Loucy (cell line): Measurements from ENCODE around the gene GNAT2.

Experiments
- CTCF ChIP-seq: fragments of 200-600 bp; sonication (generic); conservative IDR thresholded peaks from 2 replicates; pipeline ENCODE4 v1.5.1; 2014; ENCODE audit warnings: mild to moderate bottlenecking, antibody characterized with exemption, low read length
- EZH2phosphoT487 ChIP-seq: fragments of 200-600 bp; IDR thresholded peaks from 2 replicates; pipeline ENCODE4 v1.6.1; 2018; ENCODE audit warnings: antibody characterized with exemption, mild to moderate bottlenecking, moderate library complexity, borderline replicate concordance

- TF ChIP-seq CTCF (no peak), EZH2phosphoT487 (no peak)
These were observed 39.7 kb upstream of the GNAT2 start for GRCh38 chr1:109659145-109659544.
